Vagina (tissue), 2 donors: ENCODE measurements around the gene ANAPC15.

Source experiments
- CTCF ChIP-seq, 3 experiments: fragments of 450-650 bp in 2 of 3; fragments of 200-600 bp in 1 of 3; sonication (generic) in 1 of 3; IDR thresholded peaks; one replicate each; pipeline ENCODE4 v1.5.1; 2017 to 2019; ENCODE audit warnings: antibody characterized with exemption in 3 of 3, mild to moderate bottlenecking in 2 of 3, moderate library complexity in 2 of 3
- POLR2A ChIP-seq, 2 donors: fragments of 450-650 bp; IDR thresholded peaks; one replicate each; pipeline ENCODE4 v1.6.1; 2017; ENCODE audit warnings: antibody characterized with exemption in 2 of 2, mild to moderate bottlenecking in 2 of 2, moderate library complexity in 2 of 2
- POLR2AphosphoS5 ChIP-seq, 2 donors: sonication (generic); formaldehyde crosslinking; IDR thresholded peaks; one replicate each; pipeline ENCODE4 v1.9.0; 2017; ENCODE audit warnings: antibody characterized with exemption in 2 of 2, mild to moderate bottlenecking in 2 of 2, low read depth in 1 of 2; ENCODE audit not compliant: insufficient read depth in 1 of 2

GRCh38 chr11:72122607-72123006 lies 10.1 kb upstream of the ANAPC15 start:
- TF ChIP-seq CTCF (IDR thresholded peaks at IDR 0.05) (no peak), POLR2AphosphoS5 (IDR thresholded peaks at IDR 0.05; ENCODE audit: insufficient read depth in 1 of 2, low read depth in 1 of 2) (no peak), POLR2A (IDR thresholded peaks at IDR 0.05) (no peak)
